OCI-LY7 (cell line): ENCODE measurements around the gene HPDL.

Source experiments
- CTCF ChIP-seq: fragments of 200-600 bp; sonication (generic); conservative IDR thresholded peaks from 2 replicates; pipeline ENCODE4 v1.5.1; 2014; ENCODE audit warnings: mild to moderate bottlenecking, antibody characterized with exemption, low read length, moderate library complexity, mixed read lengths
- EZH2phosphoT487 ChIP-seq: fragments of 200-600 bp; sonication (generic); IDR thresholded peaks from 2 replicates; pipeline ENCODE4 v1.6.1; 2018; ENCODE audit warnings: low read depth, borderline replicate concordance, mild to moderate bottlenecking, mixed run types, antibody characterized with exemption, low read length, moderate library complexity, mixed read lengths

- TF ChIP-seq CTCF (no peak), EZH2phosphoT487 (no peak)
Measured at GRCh38 chr1:45319761-45320160, 6.9 kb upstream of the HPDL start.
